ENCODE data around the gene PTX3.

GRCh38 chr3:157394411-157394810 lies 42.2 kb upstream of the PTX3 start:
- TF ChIP-seq ZNF552 (CRISPR knock-in tag; IDR thresholded peaks at IDR 0.05; ENCODE audit: borderline replicate concordance) (no peak), ZNF737 (CRISPR knock-in tag; IDR thresholded peaks at IDR 0.05; ENCODE audit: borderline replicate concordance) (no peak), TMF1 (CRISPR knock-in tag; IDR thresholded peaks at IDR 0.05; ENCODE audit: low read depth) (no peak), POLR2A (IDR thresholded peaks at IDR 0.05; ENCODE audit: insufficient read depth in 1 of 2, low read depth in 2 of 2, low read length in 2 of 2) (no peak), ZNF281 (CRISPR knock-in tag; IDR thresholded peaks at IDR 0.05; ENCODE audit: borderline replicate concordance) (no peak), ZNF121 (CRISPR knock-in tag; IDR thresholded peaks at IDR 0.05) (no peak), EEA1 (CRISPR knock-in tag; IDR thresholded peaks at IDR 0.05; ENCODE audit: borderline replicate concordance) (no peak), USF2 (IDR thresholded peaks at IDR 0.05; ENCODE audit: low read depth, low read length) (no peak), USF2 (CRISPR knock-in tag; IDR thresholded peaks at IDR 0.05; ENCODE audit: borderline replicate concordance) (no peak), POLR2AphosphoS5 (IDR thresholded peaks at IDR 0.05; ENCODE audit: low read depth, low read length) (no peak), SUZ12 (IDR thresholded peaks at IDR 0.05; ENCODE audit: low read depth, low read length) (no peak), ZNF263 (CRISPR knock-in tag; IDR thresholded peaks at IDR 0.05) (no peak), CTCF (CRISPR knock-in tag; IDR thresholded peaks at IDR 0.05) (no peak)
